ENCODE measurements around the gene CBFA2T3.

CBFA2T3 gene

DNA sequence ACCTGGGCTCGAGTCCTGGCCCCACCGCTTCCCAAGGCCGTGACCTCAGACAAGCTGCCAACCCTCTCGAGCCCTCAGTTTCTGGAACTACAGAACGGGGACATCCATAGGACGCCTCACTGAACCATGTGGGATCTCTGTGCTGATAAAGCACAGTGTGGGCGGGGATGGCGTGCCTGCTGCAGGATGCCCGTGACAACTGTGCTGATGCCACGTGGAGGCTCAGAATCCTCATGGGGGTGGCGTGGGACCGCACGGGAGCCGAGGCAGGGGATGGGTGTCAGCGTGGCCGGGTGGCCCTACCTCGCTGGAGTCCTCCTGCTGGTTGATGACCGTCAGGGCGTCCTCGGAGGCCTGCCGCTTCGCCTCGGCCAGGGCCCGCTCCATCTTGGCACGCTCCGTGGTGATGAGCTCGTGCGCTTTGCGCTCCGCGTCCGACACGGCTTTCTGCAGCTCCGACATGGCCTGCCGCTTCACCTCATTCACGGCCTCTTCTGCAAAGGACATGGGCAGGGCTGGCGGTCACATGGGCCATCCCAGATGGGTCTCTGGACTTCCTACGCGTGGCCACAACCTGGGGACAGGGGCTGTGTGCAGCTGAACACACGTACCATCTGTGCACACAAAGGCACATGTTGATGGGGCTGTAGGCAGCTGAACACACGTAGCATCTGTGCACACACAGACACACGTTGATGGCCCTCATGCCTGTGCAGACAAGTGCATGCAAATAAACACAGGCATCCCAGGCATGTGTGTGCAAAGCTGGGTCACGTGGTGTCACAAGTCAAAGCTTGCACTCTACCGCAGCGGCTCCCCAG lies 97.8 kb downstream of the CBFA2T3 start:
- peak; percentile 10 for DNase-seq (ENCODE audit: low read depth)
- TF ChIP-seq, protein P1, sequence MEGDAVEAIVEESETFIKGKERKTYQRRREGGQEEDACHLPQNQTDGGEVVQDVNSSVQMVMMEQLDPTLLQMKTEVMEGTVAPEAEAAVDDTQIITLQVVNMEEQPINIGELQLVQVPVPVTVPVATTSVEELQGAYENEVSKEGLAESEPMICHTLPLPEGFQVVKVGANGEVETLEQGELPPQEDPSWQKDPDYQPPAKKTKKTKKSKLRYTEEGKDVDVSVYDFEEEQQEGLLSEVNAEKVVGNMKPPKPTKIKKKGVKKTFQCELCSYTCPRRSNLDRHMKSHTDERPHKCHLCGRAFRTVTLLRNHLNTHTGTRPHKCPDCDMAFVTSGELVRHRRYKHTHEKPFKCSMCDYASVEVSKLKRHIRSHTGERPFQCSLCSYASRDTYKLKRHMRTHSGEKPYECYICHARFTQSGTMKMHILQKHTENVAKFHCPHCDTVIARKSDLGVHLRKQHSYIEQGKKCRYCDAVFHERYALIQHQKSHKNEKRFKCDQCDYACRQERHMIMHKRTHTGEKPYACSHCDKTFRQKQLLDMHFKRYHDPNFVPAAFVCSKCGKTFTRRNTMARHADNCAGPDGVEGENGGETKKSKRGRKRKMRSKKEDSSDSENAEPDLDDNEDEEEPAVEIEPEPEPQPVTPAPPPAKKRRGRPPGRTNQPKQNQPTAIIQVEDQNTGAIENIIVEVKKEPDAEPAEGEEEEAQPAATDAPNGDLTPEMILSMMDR (conservative IDR thresholded peaks at IDR 0.05; ENCODE audit: low read depth, low read length), result no peak
- no peak overlapping the region for H3K4me3 ChIP-seq (ENCODE audit: low read depth, low read length)

DNA sequence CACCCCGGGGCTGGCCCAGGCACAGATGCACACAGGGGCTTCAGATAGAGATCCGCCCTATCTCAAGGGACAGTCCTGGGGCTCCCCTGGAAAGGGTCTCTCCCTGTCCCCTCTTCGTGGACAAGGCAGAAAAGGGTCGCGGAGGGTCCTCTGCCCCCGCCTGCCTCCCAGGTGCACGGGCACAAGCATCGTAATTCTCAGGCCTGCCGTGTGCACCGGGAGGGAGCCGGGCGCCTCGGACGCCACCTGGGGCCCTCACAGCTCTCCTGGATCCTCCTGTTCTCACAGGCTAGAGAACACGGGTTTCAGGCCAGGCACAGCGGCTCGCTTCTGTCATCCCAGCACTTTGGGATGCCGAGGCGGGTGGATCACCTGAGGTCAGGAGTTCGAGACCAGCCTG lies 98.7 kb downstream of the CBFA2T3 start:
- TF ChIP-seq, protein P1 (conservative IDR thresholded peaks at IDR 0.05; ENCODE audit: low read depth, low read length), result no peak
- no peak overlapping the region for H3K4me3 ChIP-seq (ENCODE audit: low read depth, low read length)
- no peak for DNase-seq (ENCODE audit: low read depth)

DNA sequence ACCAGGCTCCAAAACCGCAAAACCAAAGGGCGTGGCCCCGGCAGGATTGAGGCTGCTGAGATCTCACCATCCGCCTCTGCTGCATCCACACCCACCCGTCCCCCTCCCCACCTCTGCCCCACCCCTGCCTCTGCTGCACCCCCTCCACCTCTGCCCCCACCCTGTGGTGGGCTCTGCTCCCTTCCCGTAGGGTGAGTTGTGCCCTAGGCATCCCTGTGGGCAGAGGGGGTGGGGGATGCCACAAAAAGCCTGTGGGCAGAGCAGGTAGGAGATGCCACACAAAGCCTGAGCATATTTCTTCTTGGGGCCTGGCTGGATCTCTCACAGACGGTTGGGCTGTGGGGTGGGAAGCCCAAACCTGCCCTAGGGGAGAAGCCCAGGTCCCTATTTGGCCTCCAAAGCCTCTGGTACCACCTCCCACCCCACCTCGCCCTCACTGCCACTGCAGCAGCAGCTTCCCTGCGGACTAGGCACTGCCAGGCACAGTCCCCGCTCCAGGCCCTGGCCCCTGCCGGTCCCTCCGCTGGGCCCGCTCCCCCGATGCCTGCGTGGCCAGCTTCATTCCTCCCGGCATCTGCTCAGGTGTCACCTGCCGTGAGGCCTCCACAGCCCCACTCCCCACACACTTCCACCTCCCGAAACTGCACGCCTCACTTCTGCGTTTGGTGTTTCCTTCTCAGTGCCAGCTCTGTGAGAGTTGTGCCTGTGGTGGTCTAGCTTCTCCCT lies 99.3 kb downstream of the CBFA2T3 start:
- TF ChIP-seq, protein P1 (conservative IDR thresholded peaks at IDR 0.05; ENCODE audit: low read depth, low read length), result no peak
- no peak for DNase-seq (ENCODE audit: low read depth)
- no peak overlapping the region for H3K4me3 ChIP-seq (ENCODE audit: low read depth, low read length)

DNA sequence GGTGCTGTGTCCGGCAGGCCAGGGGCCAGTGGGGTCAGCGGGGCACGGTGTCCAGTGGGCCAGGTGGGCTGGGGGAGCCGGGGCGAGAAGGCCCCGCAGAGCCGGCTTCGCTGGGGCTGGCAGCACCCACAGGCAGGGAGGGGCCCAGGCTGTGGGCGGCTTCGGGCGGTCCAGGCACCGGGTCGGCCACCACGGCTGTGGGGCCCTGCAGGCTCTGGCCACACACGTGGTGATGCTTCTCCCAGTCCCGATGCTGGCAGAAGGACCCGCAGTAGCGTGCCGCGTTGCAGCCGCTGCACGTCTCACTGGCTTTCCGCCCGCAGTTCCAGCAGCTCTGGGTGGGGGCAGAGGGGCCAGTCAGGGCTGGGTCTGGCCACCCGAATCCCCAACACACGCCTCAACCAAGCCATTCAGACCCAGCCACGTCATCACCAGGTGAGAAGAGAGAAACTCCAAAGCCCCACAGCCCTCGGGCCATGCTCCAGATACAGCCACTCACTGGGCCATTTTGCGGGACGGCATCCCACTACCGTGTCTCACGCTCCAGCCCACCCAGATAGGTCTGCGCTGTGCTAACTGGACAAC lies 100.0 kb downstream of the CBFA2T3 start:
- H3K4me3 ChIP-seq (ENCODE audit: low read depth, low read length), result no peak overlapping the region
- DNase-seq (ENCODE audit: low read depth), result no peak
- TF ChIP-seq, protein P1 (conservative IDR thresholded peaks at IDR 0.05; ENCODE audit: low read depth, low read length), result no peak

GRCh38 chr16:88875703-88876234 lies 101.2 kb downstream of the CBFA2T3 start:
- DNase-seq (ENCODE audit: low read depth), result no peak
- H3K4me3 ChIP-seq (ENCODE audit: low read depth, low read length), result no peak overlapping the region
- TF ChIP-seq, protein P1 (conservative IDR thresholded peaks at IDR 0.05; ENCODE audit: low read depth, low read length), result no peak

DNA sequence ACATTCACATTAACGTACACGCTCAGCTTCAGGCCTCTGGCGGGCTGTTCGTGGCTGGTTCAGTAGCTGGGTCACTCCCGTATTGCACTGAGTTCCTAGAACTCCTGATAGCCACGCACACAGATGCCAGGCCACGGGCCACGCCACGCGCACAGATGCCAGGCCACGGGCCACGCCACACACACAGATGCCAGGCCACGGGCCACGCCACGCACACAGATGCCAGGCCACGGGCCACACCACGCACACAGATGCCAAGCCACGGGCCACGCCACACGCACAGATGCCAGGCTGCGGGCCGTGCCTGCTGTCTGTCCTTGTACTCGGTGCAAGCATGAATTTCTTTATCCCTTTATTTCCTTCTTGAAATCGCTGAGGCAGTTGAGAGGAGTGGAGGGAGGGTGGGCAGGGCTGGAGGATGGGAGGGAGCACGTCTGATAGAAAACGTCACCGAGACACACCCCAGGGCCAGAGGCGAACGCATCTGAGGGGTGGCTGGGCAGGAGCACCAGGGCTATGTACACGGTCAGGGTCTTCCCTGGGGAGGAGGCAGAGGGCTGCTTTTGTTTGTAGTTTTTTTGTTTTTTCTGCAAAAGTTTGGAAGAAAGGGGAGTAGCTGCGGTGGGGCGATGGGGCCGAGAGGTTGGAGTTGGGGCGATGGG lies 101.9 kb downstream of the CBFA2T3 start:
- TF ChIP-seq, protein P1 (conservative IDR thresholded peaks at IDR 0.05; ENCODE audit: low read depth, low read length), result no peak
- no peak for DNase-seq (ENCODE audit: low read depth)
- no peak overlapping the region for H3K4me3 ChIP-seq (ENCODE audit: low read depth, low read length)
